Skeletal muscle satellite cell (primary cell): ENCODE results near the gene FASTK.

Source experiments
- H3K27me3 ChIP-seq: 2 replicates; pipeline ENCODE4 v1.7.0; 2013; ENCODE audit warnings: low read length; ENCODE audit not compliant: control insufficient read depth, insufficient read depth
- H3K36me3 ChIP-seq: 2 replicates; pipeline ENCODE4 v1.7.0; 2013; ENCODE audit warnings: mild to moderate bottlenecking, control low read depth, low read length; ENCODE audit not compliant: insufficient read depth
- H3K4me1 ChIP-seq: 2 replicates; pipeline ENCODE4 v1.7.0; 2013; ENCODE audit warnings: low read length; ENCODE audit not compliant: control insufficient read depth, insufficient read depth
- H3K4me2 ChIP-seq: 2 replicates; pipeline ENCODE4 v1.7.0; 2013; ENCODE audit warnings: mild to moderate bottlenecking, low read length
- H3K4me3 ChIP-seq: 2 replicates; pipeline ENCODE4 v1.7.0; 2013; ENCODE audit warnings: low read length
- H3K9ac ChIP-seq: 2 replicates; pipeline ENCODE4 v1.7.0; 2013; ENCODE audit warnings: mild to moderate bottlenecking, low read depth, low read length, moderate library complexity
- H3K9me3 ChIP-seq: replicated peaks from 2 replicates; pipeline ENCODE4 v1.7.0; 2013; ENCODE audit warnings: mild to moderate bottlenecking, control low read depth, low read length

FASTK gene

GRCh38 chr7:151057989-151058780 lies 22.4 kb downstream of the FASTK start:
- H3K9ac ChIP-seq: peak overlapping the region; percentile 82
- H3K27me3 ChIP-seq: no peaks in the 10 kb centered on the region
- H3K4me2 ChIP-seq: peak overlapping the region; percentile 94
- H3K36me3 ChIP-seq: peaks cover 4% of the 10 kb centered on the region
- H3K4me1 ChIP-seq: peaks cover 46% of the 10 kb centered on the region
- peak overlapping the region; percentile 87 for H3K4me3 ChIP-seq
- H3K9me3 ChIP-seq: no peaks in the 10 kb centered on the region

DNA sequence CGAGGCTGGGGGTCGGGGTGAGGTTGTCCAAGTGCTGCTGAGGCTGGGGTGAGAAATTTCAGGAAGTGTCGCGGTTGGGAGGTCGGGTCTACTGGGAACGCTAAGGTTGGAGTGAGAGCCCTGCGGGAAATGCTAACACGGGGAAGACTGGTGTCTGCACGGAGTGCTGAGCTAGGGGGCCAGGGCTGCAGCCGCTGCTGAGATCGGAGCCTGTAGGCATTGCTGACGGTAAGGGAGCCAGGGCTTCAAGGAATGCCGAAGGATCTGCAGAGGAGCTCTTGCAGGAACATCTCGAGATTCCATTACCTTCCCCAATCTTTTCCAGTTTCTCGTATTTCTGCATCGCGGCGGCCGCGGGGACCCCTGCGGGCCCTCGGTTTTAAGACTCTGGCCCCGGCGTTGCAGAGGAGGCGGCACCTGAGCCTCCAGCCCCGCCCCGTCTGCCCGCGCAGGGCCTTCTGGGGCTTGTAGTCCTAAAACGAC lies 23.1 kb downstream of the FASTK start, which contains the start of gene CDK5:
Gene CDK5 (minus strand): TSS at position 392 of the 483 bp plus-strand sequence. CDS start 49 bp downstream, at position 343.
- Histone ChIP-seq H3K9me3 (no peaks in the 10 kb centered on the region), H3K4me3 (peak within 1 kb of the TSS; percentile 87), H3K36me3 (peaks cover 4% of the 10 kb centered on the region), H3K27me3 (no peaks in the 10 kb centered on the region), H3K4me2 (peak within 1 kb of the TSS; percentile 94), H3K9ac (peak within 1 kb of the TSS; percentile 82), H3K4me1 (peaks cover 41% of the 10 kb centered on the region)

DNA sequence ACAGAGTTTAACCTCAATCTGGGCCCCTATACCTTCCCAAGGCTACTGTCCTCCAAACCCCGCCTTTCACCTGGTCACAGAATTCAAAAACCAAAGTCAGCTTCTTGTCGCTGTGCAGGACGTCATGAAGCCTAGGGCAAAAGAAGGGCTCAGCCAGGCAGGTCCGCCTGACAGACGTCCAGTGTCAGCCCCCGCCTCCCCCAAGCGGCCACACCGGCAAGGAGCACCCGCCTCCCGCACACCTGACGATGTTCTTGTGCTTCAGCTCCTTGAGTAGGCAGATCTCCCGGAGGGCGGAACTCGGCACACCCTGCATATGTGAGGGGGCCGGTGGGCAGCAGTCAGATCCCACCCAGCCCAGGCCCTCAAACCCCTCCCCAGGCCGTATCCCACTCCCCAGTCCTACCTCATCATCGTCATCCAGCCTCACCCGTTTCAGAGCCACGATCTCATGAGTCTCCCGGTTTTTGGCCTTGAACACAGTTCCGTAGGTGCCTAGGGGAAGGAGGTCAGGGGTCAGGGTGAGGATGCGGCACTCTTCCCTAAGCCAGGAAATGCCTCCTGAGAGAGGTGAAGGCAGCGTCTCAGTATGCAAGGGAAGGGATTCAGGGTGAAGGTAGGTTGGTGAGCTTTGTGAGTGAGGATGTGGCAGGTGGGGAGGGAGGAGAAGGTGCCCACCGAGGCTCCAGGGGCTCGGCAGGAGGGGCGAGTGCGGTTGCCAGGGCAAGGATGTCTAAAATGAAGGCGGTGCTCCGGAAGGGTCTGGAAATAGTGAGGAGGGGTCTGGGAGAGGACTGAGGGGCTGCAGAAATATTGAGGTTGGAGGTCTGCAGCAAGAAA lies 23.7 kb downstream of the FASTK start:
- Histone ChIP-seq H3K9ac (peak overlapping the region; percentile 82), H3K4me1 (peaks cover 35% of the 10 kb centered on the region), H3K4me3 (peak overlapping the region; percentile 87), H3K4me2 (peak overlapping the region; percentile 94), H3K27me3 (no peaks in the 10 kb centered on the region), H3K9me3 (no peaks in the 10 kb centered on the region), H3K36me3 (peaks cover 1% of the 10 kb centered on the region)

GRCh38 chr7:151056283-151056665 lies 24.3 kb downstream of the FASTK start:
- H3K36me3 ChIP-seq: no peaks in the 10 kb centered on the region
- H3K4me1 ChIP-seq: peaks cover 28% of the 10 kb centered on the region
- H3K9ac ChIP-seq: no peak overlapping the region
- no peak overlapping the region for H3K4me3 ChIP-seq
- no peaks in the 10 kb centered on the region for H3K27me3 ChIP-seq
- H3K9me3 ChIP-seq: no peaks in the 10 kb centered on the region
- H3K4me2 ChIP-seq: peak overlapping the region; percentile 94

- H3K4me1 ChIP-seq: peaks cover 15% of the 10 kb centered on the region
- no peaks in the 10 kb centered on the region for H3K9me3 ChIP-seq
- H3K36me3 ChIP-seq: no peaks in the 10 kb centered on the region
- no peak overlapping the region for H3K4me3 ChIP-seq
- no peak overlapping the region for H3K9ac ChIP-seq
- H3K27me3 ChIP-seq: no peaks in the 10 kb centered on the region
- no peak overlapping the region for H3K4me2 ChIP-seq
Observed at GRCh38 chr7:151053751-151054150, 26.9 kb downstream of the FASTK start.

DNA sequence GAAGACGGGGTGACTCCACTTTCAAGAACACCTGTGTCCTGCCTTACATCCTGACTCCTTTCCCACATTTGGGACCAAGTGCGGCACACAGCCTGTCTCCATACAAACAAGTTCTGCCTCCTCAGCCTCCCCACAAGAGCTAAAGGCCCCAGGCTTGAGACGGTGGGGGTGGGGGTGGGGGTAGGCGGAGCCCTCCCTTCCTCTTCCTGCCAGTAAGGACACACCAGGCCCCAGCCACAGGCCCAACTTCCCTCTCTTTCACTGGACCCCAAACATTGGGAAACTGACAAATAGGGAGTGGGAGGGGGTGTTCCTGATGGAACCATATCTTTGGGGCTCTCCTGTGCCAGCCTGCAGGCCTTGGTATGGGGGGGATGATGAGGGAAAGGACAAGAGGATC lies 27.5 kb downstream of the FASTK start:
- H3K27me3 ChIP-seq: no peaks in the 10 kb centered on the region
- H3K9ac ChIP-seq: no peak overlapping the region
- H3K36me3 ChIP-seq: no peaks in the 10 kb centered on the region
- no peaks in the 10 kb centered on the region for H3K9me3 ChIP-seq
- H3K4me3 ChIP-seq: no peak overlapping the region
- peaks cover 9% of the 10 kb centered on the region for H3K4me1 ChIP-seq
- no peak overlapping the region for H3K4me2 ChIP-seq

GRCh38 chr7:151051108-151051507 lies 29.5 kb downstream of the FASTK start:
- no peaks in the 10 kb centered on the region for H3K27me3 ChIP-seq
- no peak overlapping the region for H3K9ac ChIP-seq
- peaks cover 10% of the 10 kb centered on the region for H3K4me1 ChIP-seq
- peak overlapping the region; percentile 50 for H3K4me2 ChIP-seq
- H3K36me3 ChIP-seq: no peaks in the 10 kb centered on the region
- no peak overlapping the region for H3K4me3 ChIP-seq
- no peaks in the 10 kb centered on the region for H3K9me3 ChIP-seq

DNA sequence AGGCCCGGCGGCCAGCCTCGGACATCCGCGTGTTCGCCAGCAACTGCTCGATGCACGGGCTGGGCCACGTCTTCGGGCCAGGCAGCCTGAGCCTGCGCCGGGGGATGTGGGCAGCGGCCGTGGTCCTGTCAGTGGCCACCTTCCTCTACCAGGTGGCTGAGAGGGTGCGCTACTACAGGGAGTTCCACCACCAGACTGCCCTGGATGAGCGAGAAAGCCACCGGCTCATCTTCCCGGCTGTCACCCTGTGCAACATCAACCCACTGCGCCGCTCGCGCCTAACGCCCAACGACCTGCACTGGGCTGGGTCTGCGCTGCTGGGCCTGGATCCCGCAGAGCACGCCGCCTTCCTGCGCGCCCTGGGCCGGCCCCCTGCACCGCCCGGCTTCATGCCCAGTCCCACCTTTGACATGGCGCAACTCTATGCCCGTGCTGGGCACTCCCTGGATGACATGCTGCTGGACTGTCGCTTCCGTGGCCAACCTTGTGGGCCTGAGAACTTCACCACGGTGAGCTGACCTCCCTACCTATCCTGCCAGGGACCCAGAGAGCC lies 31.6 kb downstream of the FASTK start:
- peaks cover 1% of the 10 kb centered on the region for H3K36me3 ChIP-seq
- no peak overlapping the region for H3K4me2 ChIP-seq
- H3K4me3 ChIP-seq: no peak overlapping the region
- H3K4me1 ChIP-seq: peaks cover 10% of the 10 kb centered on the region
- H3K27me3 ChIP-seq: no peaks in the 10 kb centered on the region
- H3K9me3 ChIP-seq: no peaks in the 10 kb centered on the region
- H3K9ac ChIP-seq: no peak overlapping the region

- Histone ChIP-seq H3K27me3 (no peaks in the 10 kb centered on the region), H3K9me3 (no peaks in the 10 kb centered on the region), H3K4me2 (no peak within 1 kb of the TSS), H3K4me3 (no peak within 1 kb of the TSS), H3K36me3 (peaks cover 3% of the 10 kb centered on the region), H3K9ac (no peak within 1 kb of the TSS), H3K4me1 (peaks cover 10% of the 10 kb centered on the region)
Observed at GRCh38 chr7:151047976-151048815, 32.4 kb downstream of the FASTK start, which contains the start of gene ASIC3. ASIC3 (plus strand) TSS chr7:151048531; CDS start chr7:151048886, 355 bp downstream.

DNA sequence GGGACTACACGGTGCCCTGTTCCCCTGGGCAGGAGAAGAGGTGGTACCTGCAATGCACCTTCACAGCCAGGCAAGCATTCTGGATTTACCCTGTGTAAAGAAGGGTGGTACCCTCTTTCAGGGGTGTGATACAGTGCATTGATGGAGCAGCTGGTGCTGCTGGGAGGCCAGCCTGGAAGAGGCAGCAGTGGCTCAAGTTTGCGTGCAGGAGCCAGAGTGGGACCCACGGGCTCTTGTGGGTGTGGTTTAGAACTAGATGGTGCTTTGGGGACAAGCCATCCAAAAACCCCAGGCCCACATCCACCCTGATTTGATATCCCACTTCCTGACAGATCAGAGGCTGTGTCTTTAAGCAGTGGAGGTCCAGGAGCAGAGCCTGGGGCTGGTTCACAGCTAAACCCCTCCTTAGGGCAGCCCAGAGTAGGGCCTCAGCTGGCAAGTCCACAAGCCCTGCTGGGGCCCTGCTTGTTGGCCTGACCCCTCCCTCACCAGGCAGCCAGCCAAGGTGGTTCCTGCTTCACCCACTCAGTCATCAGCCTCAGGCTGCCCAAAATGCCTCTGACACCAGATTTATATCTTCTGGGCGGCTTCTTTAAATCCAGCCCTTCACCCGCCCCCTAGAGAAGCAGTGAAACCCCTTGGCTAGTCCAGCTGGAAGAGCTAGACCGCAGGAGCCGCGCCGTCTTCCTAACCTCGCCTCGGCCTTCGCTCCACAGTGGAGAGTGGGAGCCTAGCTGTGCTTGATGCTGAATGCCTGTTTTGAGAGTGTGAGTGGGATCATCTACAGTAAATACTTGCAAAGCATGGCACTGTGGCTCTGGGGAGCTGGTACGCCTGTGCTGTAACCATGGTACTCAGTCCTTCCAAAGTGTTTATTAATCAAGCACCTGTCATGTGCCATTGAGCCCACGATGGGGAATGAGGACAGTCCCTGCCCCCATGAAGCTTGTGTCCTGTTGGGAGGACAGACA lies 33.7 kb downstream of the FASTK start:
- Histone ChIP-seq H3K4me2 (peak overlapping the region; percentile 12), H3K4me1 (peaks cover 10% of the 10 kb centered on the region), H3K9me3 (no peaks in the 10 kb centered on the region), H3K36me3 (peaks cover 8% of the 10 kb centered on the region), H3K9ac (no peak overlapping the region), H3K4me3 (no peak overlapping the region), H3K27me3 (no peaks in the 10 kb centered on the region)
